IMR-90 (cell line): ENCODE data around the gene GARNL3.

Experiments
- FOS ChIP-seq: fragments of 150-350 bp; IDR thresholded peaks from 2 replicates; pipeline ENCODE4 v1.6.1; 2016; ENCODE audit warnings: low read depth, low read length
- NFE2L2 ChIP-seq: fragments of 150-350 bp; IDR thresholded peaks from 2 replicates; pipeline ENCODE4 v1.6.1; 2016; ENCODE audit warnings: low read depth, mild to moderate bottlenecking, low read length
- POLR2A ChIP-seq: IDR thresholded peaks from 2 replicates; pipeline ENCODE4 v1.6.1; 2012; ENCODE audit warnings: mild to moderate bottlenecking, low read depth, low read length
- SMC3 ChIP-seq: fragments of 150-350 bp; IDR thresholded peaks from 2 replicates; pipeline ENCODE4 v1.6.1; 2016; ENCODE audit warnings: low read depth, mild to moderate bottlenecking, antibody characterized with exemption, low read length, moderate library complexity
- TF ChIP-seq, protein P1 (sequence below): fragments of 150-350 bp; IDR thresholded peaks from 2 replicates; pipeline ENCODE4 v1.6.1; 2016; ENCODE audit warnings: low read depth, mild to moderate bottlenecking, low read length, moderate library complexity, borderline replicate concordance
- TF ChIP-seq, protein P2 (sequence below): conservative IDR thresholded peaks from 2 replicates; pipeline ENCODE4 v1.5.1; 2012; ENCODE audit warnings: mild to moderate bottlenecking, low read depth, low read length, improper control_type of control experiment

DNA sequence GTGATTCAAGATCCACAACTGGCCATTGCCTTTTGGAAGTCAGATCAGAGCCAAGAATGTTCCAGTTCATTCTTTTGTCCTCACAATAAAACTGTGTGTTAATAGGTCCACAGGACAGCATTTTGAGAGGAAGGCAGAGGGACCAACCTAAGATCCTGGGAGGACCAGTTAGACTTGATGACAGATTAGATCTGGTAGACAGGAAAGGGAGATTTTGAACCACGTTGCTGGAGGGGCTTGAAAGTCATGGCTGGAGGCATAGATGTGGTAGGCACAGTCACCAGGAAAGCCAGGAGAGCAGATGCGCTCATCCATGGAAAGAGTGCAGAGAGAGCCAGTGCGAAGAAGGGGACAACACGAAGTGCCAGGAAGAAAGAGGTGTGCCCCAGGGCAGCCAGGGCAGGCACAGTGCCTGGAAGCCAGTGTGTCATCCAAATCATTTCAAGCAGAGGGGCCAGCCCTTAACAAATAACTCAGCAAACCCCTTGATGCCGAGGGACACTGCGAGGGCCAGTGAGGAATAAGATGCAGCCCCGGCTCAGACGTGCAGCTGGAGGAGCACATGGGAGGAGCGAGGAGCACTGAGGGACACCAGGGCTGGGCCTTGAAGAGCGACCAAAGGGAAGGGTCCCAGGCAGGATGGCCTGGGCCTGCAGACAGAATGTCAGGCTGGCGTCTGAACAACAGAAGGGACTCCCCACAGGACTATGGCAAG, 119.6 kb downstream of the GARNL3 start:
- TF ChIP-seq POLR2A (no peak), SMC3 (no peak), FOS (no peak), NFE2L2 (no peak)
- TF ChIP-seq, protein P1, sequence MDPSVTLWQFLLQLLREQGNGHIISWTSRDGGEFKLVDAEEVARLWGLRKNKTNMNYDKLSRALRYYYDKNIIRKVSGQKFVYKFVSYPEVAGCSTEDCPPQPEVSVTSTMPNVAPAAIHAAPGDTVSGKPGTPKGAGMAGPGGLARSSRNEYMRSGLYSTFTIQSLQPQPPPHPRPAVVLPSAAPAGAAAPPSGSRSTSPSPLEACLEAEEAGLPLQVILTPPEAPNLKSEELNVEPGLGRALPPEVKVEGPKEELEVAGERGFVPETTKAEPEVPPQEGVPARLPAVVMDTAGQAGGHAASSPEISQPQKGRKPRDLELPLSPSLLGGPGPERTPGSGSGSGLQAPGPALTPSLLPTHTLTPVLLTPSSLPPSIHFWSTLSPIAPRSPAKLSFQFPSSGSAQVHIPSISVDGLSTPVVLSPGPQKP: no peak
- TF ChIP-seq, protein P2, sequence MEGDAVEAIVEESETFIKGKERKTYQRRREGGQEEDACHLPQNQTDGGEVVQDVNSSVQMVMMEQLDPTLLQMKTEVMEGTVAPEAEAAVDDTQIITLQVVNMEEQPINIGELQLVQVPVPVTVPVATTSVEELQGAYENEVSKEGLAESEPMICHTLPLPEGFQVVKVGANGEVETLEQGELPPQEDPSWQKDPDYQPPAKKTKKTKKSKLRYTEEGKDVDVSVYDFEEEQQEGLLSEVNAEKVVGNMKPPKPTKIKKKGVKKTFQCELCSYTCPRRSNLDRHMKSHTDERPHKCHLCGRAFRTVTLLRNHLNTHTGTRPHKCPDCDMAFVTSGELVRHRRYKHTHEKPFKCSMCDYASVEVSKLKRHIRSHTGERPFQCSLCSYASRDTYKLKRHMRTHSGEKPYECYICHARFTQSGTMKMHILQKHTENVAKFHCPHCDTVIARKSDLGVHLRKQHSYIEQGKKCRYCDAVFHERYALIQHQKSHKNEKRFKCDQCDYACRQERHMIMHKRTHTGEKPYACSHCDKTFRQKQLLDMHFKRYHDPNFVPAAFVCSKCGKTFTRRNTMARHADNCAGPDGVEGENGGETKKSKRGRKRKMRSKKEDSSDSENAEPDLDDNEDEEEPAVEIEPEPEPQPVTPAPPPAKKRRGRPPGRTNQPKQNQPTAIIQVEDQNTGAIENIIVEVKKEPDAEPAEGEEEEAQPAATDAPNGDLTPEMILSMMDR: no peak
